NT2/D1 (cell line): ENCODE results near the gene RPH3AL.

Experiments
- DNase-seq: peaks from one replicate; pipeline ENCODE4 v3.0.0-alpha.2; 2011; ENCODE audit warnings: low read depth, low spot score
- H3K27me3 ChIP-seq: 2 replicates; pipeline ENCODE4 v1.6.0; 2011; ENCODE audit warnings: mild to moderate bottlenecking; ENCODE audit not compliant: insufficient read length, insufficient read depth
- H3K36me3 ChIP-seq: 2 replicates; pipeline ENCODE4 v1.6.1; 2011; ENCODE audit warnings: mild to moderate bottlenecking, low read length, mixed read lengths; ENCODE audit not compliant: insufficient read depth, insufficient read length
- H3K4me1 ChIP-seq: 2 replicates; pipeline ENCODE4 v1.5.1; 2011; ENCODE audit not compliant: insufficient read depth, insufficient read length
- H3K4me3 ChIP-seq: 2 replicates; pipeline ENCODE4 v1.5.1; 2011; ENCODE audit warnings: low read depth; ENCODE audit not compliant: insufficient read length
- H3K9ac ChIP-seq: 2 replicates; pipeline ENCODE4 v1.6.0; 2011; ENCODE audit warnings: low read depth; ENCODE audit not compliant: insufficient read length
- H3K9me3 ChIP-seq: 2 replicates; pipeline ENCODE4 v1.5.1; 2011; ENCODE audit warnings: mild to moderate bottlenecking, low read length; ENCODE audit not compliant: insufficient read depth
- SUZ12 ChIP-seq: IDR thresholded peaks from 2 replicates; pipeline ENCODE4 v1.6.1; 2011; ENCODE audit not compliant: insufficient read length, insufficient read depth; ENCODE audit errors: extremely low read depth
- YY1 ChIP-seq: IDR thresholded peaks from 2 replicates; pipeline ENCODE4 v1.6.1; 2011; ENCODE audit not compliant: insufficient read length, insufficient read depth
- ZNF274 ChIP-seq: IDR thresholded peaks from 2 replicates; pipeline ENCODE4 v1.6.1; 2011; ENCODE audit warnings: mild to moderate bottlenecking, low read depth, low read length

Gene RPH3AL

GRCh38 chr17:307741-308507 is 44.7 kb downstream of the RPH3AL start:
- no peaks in the 10 kb centered on the region for H3K27me3 ChIP-seq
- no peak for DNase-seq
- no peak overlapping the region for H3K9ac ChIP-seq
- H3K9me3 ChIP-seq = peaks cover 7% of the 10 kb centered on the region; the same call in 1 of the 2 replicates
- H3K4me1 ChIP-seq = peaks cover 15% of the 10 kb centered on the region
- H3K36me3 ChIP-seq = no peaks in the 10 kb centered on the region
- H3K4me3 ChIP-seq = no peak overlapping the region
- TF ChIP-seq ZNF274 = no peak
- no peak for TF ChIP-seq SUZ12
- no peak for TF ChIP-seq YY1

GRCh38 chr17:307295-307691 is 45.3 kb downstream of the RPH3AL start:
- Histone ChIP-seq H3K4me1 (peaks cover 15% of the 10 kb centered on the region), H3K27me3 (no peaks in the 10 kb centered on the region), H3K4me3 (no peak overlapping the region), H3K9me3 (peaks cover 7% of the 10 kb centered on the region; the same call in 1 of the 2 replicates), H3K36me3 (no peaks in the 10 kb centered on the region), H3K9ac (no peak overlapping the region)
- TF ChIP-seq SUZ12 (no peak), ZNF274 (no peak)
- DNase-seq = no peak

- Histone ChIP-seq H3K36me3 (no peaks in the 10 kb centered on the region), H3K9ac (no peak overlapping the region), H3K27me3 (no peaks in the 10 kb centered on the region), H3K4me1 (peaks cover 15% of the 10 kb centered on the region), H3K4me3 (no peak overlapping the region), H3K9me3 (peaks cover 7% of the 10 kb centered on the region; the same call in 1 of the 2 replicates)
- TF ChIP-seq YY1 = no peak
- no peak for TF ChIP-seq ZNF274
- no peak for TF ChIP-seq SUZ12
- no peak for DNase-seq
These were observed 45.9 kb downstream of the RPH3AL start for GRCh38 chr17:306536-307294.

GRCh38 chr17:306116-306515 is 46.5 kb downstream of the RPH3AL start:
- Histone ChIP-seq H3K36me3 (no peaks in the 10 kb centered on the region), H3K27me3 (no peaks in the 10 kb centered on the region), H3K9ac (no peak overlapping the region), H3K4me1 (peaks cover 13% of the 10 kb centered on the region), H3K4me3 (no peak overlapping the region), H3K9me3 (peaks cover 7% of the 10 kb centered on the region; the same call in 1 of the 2 replicates)
- TF ChIP-seq ZNF274 (no peak), SUZ12 (no peak), YY1 (no peak)
- no peak for DNase-seq

- H3K4me3 ChIP-seq = no peak overlapping the region
- H3K9ac ChIP-seq = no peak overlapping the region
- DNase-seq = no peak
- H3K36me3 ChIP-seq = no peaks in the 10 kb centered on the region
- no peak for TF ChIP-seq YY1
- no peaks in the 10 kb centered on the region for H3K27me3 ChIP-seq
- peaks cover 7% of the 10 kb centered on the region; the same call in 1 of the 2 replicates for H3K9me3 ChIP-seq
- H3K4me1 ChIP-seq = peaks cover 6% of the 10 kb centered on the region
These were observed 47.3 kb downstream of the RPH3AL start for GRCh38 chr17:305090-305976.

- DNase-seq = no peak
- peaks cover 4% of the 10 kb centered on the region; the same call in 1 of the 2 replicates for H3K9me3 ChIP-seq
- TF ChIP-seq YY1 = no peak
- TF ChIP-seq SUZ12 = no peak
- no peak for TF ChIP-seq ZNF274
- no peak overlapping the region for H3K4me3 ChIP-seq
- H3K36me3 ChIP-seq = no peaks in the 10 kb centered on the region
- no peaks in the 10 kb centered on the region for H3K27me3 ChIP-seq
- H3K9ac ChIP-seq = no peak overlapping the region
- H3K4me1 ChIP-seq = peaks cover 3% of the 10 kb centered on the region
These were observed 48.1 kb downstream of the RPH3AL start for GRCh38 chr17:304461-304860.
